ENCODE results near the gene ZNF726.

- no peak for TF ChIP-seq POLR2A (IDR thresholded peaks at IDR 0.05)
- no peak for TF ChIP-seq CTCF (IDR thresholded peaks at IDR 0.05 in 4 of 5, conservative IDR thresholded peaks at IDR 0.05 in 1 of 5)
Measured at GRCh38 chr19:23971598-23971997, 56.9 kb downstream of the ZNF726 start.

Measured in gastrocnemius medialis (tissue), 4 donors.